ENCODE measurements around the gene HHAT. TPM values are rescaled to one million over a fixed set of nuclear protein-coding genes. Genes with fewer than 3 reads are reported as not detected.

The HHAT gene
- total and polyA plus RNA-seq, 4 experiments from 2014 or later, result 4.3 to 6.8 (median 5.8) TPM

DNA sequence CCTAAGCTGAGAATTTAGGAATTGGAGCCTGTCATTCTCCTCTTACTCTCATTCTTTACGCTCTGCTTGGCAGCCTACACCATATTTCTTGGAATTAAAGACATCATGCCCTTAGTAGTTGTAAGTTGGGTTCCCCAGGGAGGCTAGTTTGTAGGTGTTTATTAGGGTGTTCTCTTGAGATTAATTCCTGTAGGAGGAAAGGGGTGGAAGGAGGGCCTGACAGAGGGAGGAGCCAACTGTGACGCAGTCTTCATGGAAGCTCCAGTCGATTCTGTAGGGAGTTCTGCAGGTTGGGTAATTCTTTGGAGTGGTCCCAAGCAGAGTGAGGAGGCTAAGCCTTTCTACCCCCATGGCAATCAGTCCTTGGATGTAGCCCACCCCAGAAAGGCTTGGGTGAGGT is 111.4 kb downstream of the HHAT start:
- Histone ChIP-seq H3K27ac (ENCODE audit: low read depth, low read length) (no peak overlapping the region), H3K4me3 (ENCODE audit: low read length in 2 of 2) (no peak overlapping the region), H3K27me3 (ENCODE audit: insufficient read depth, low read length) (no peaks in the 10 kb centered on the region), H3K4me1 (ENCODE audit: insufficient read depth, low read length) (no peaks in the 10 kb centered on the region), H3K9me3 (ENCODE audit: control insufficient read depth in 1 of 2, low read length in 2 of 2) (no peaks in the 10 kb centered on the region), H3K36me3 (ENCODE audit: insufficient read depth, low read length) (no peaks in the 10 kb centered on the region)
- Mint-ChIP-seq H3K27ac (no peak overlapping the region), H3K9me3 (no peaks in the 10 kb centered on the region), H3K4me3 (no peak overlapping the region), H3K4me1 (no peaks in the 10 kb centered on the region), H3K27me3 (no peaks in the 10 kb centered on the region), H3K36me3 (peaks cover 0 to 16% of the 10 kb centered on the region in 2 donors)
- ChIA-PET POLR2A (ENCODE audit: partially characterized antibody) (no interaction called here), CTCF (ENCODE audit: partially characterized antibody) (no interaction called here)
- intact Hi-C loops (cut with micrococcal nuclease), result loop anchor here (10.0 kb wide), 1 partner anchor 885 kb away; the partner anchor contains the start of gene TRAF5
- DNase-seq, result no peak

DNA sequence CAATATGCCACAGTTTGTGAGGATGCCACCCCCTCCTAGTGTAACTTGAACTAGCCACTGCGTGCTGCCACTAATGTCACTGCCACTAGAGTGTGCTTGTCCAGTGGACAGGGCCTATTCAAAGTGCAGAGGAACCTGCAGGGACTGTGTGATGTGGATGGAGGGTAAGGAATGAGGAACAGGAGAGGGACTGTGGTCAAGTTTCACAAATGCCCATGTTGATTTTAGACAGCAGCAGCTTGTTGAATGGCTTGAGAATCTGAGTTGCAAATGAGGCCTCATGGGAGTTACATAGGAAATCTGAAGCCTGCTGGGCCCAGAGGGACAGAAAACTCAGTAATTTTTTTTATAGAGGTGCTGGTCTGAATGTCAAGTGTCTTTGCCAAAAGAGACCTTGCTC is 112.3 kb downstream of the HHAT start:
- no peaks in the 10 kb centered on the region for H3K9me3 Mint-ChIP-seq
- no peak overlapping the region for H3K4me3 Mint-ChIP-seq
- H3K27me3 Mint-ChIP-seq, result no peaks in the 10 kb centered on the region
- intact Hi-C loops (cut with micrococcal nuclease), result loop anchor here (10.0 kb wide), 1 partner anchor 884 kb away; the partner anchor contains the start of gene TRAF5
- DNase-seq, result no peak
- H3K4me1 Mint-ChIP-seq, result peaks cover 0 to 7% (median 3%) of the 10 kb centered on the region in 4 donors
- Histone ChIP-seq H3K27me3 (ENCODE audit: insufficient read depth, low read length) (no peaks in the 10 kb centered on the region), H3K27ac (ENCODE audit: low read depth, low read length) (no peak overlapping the region), H3K4me3 (ENCODE audit: low read length in 2 of 2) (no peak overlapping the region), H3K4me1 (ENCODE audit: insufficient read depth, low read length) (peaks cover 5% of the 10 kb centered on the region), H3K9me3 (ENCODE audit: control insufficient read depth in 1 of 2, low read length in 2 of 2) (no peaks in the 10 kb centered on the region), H3K36me3 (ENCODE audit: insufficient read depth, low read length) (no peaks in the 10 kb centered on the region)
- H3K27ac Mint-ChIP-seq, result no peak overlapping the region
- ChIA-PET CTCF (ENCODE audit: partially characterized antibody) (no interaction called here), POLR2A (ENCODE audit: partially characterized antibody) (no interaction called here)
- H3K36me3 Mint-ChIP-seq, result peaks cover 0 to 16% of the 10 kb centered on the region in 2 donors

DNA sequence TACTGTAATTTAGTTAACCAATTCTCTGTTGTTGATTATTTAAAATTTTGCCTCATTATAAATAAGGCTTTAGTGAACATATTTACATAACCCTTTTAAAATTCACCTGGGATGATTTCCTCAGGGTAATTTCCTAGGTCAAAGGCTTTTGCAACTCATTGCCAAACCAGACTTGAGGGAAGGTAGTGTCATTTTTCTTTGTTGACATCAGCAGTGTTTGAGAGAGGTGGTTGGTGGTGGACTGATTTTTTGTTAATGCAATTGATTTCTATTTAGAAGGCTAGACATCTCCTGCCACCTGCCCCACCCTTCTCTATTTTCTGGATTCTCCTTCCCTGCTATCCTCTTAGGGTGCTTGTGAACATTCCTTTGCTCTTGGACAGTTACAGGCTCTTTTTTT is 116.8 kb downstream of the HHAT start:
- no peak overlapping the region for H3K4me3 ChIP-seq (ENCODE audit: low read length in 2 of 2)
- CTCF ChIA-PET (ENCODE audit: partially characterized antibody), result no interaction called here
- intact Hi-C loops (cut with micrococcal nuclease), result loop anchor here (5.0 to 10.0 kb wide), 2 partner anchors 113 to 879 kb away; partner anchors contain the start of gene TRAF5
- H3K27ac ChIP-seq (ENCODE audit: low read depth, low read length), result no peak overlapping the region
- H3K27ac Mint-ChIP-seq, result no peak overlapping the region
- peaks cover 14% of the 10 kb centered on the region for H3K4me1 ChIP-seq (ENCODE audit: insufficient read depth, low read length)
- peaks cover 7 to 19% (median 12%) of the 10 kb centered on the region in 4 donors for H3K4me1 Mint-ChIP-seq
- peaks cover 0 to 6% of the 10 kb centered on the region in 2 donors for H3K36me3 Mint-ChIP-seq
- no peaks in the 10 kb centered on the region for H3K9me3 ChIP-seq (ENCODE audit: control insufficient read depth in 1 of 2, low read length in 2 of 2)
- no peak for DNase-seq
- POLR2A ChIA-PET (ENCODE audit: partially characterized antibody), result no interaction called here
- no peaks in the 10 kb centered on the region for H3K36me3 ChIP-seq (ENCODE audit: insufficient read depth, low read length)
- no peaks in the 10 kb centered on the region for H3K9me3 Mint-ChIP-seq
- no peak overlapping the region for H3K4me3 Mint-ChIP-seq
- no peaks in the 10 kb centered on the region for H3K27me3 Mint-ChIP-seq
- no peaks in the 10 kb centered on the region for H3K27me3 ChIP-seq (ENCODE audit: insufficient read depth, low read length)

DNA sequence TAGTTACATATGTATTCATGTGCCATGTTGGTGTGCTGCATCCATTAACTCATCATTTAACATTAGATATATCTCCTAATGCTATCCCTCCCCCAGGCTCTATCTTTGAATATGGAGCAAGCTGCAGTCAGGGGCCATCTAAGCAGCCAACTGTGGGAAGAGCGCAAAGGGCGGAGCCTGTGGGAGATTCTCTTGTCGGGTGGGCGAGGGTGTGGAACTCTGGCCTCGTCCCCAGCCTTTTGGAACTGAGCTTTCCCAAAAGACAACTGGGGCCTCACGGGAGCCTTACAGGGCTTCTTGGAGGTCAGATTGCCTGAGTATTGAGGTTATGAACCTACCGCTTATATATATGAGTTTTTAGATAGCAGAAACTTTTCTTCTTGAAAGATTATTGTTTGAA is 117.2 kb downstream of the HHAT start:
- ChIA-PET CTCF (ENCODE audit: partially characterized antibody) (interaction anchor here (1.0 to 3.4 kb wide), 3 partner anchors 41 to 689 kb away, joined by 3 to 18 read pairs (median 3); partner anchors contain the start of gene KCNH1), POLR2A (ENCODE audit: partially characterized antibody) (interaction anchor here (1.3 kb wide), 1 partner anchor 815 kb away, joined by 3 read pairs; no protein-coding TSS in a partner anchor)
- Histone ChIP-seq H3K4me1 (ENCODE audit: insufficient read depth, low read length) (peaks cover 14% of the 10 kb centered on the region), H3K4me3 (ENCODE audit: low read length in 2 of 2) (no peak overlapping the region), H3K9me3 (ENCODE audit: control insufficient read depth in 1 of 2, low read length in 2 of 2) (no peaks in the 10 kb centered on the region), H3K36me3 (ENCODE audit: insufficient read depth, low read length) (no peaks in the 10 kb centered on the region), H3K27me3 (ENCODE audit: insufficient read depth, low read length) (no peaks in the 10 kb centered on the region), H3K27ac (ENCODE audit: low read depth, low read length) (no peak overlapping the region)
- Mint-ChIP-seq H3K9me3 (no peaks in the 10 kb centered on the region), H3K27ac (peak overlapping the region in 3 of 7 donors; percentile 53 to 75 (median 57)), H3K4me3 (peak overlapping the region in 3 of 8 donors; percentile 53 to 78 (median 70)), H3K36me3 (peaks cover 0 to 6% of the 10 kb centered on the region in 2 donors), H3K4me1 (peaks cover 7 to 19% (median 12%) of the 10 kb centered on the region in 4 donors), H3K27me3 (no peaks in the 10 kb centered on the region)
- intact Hi-C loops (cut with micrococcal nuclease), result loop anchor here (1.0 to 10.0 kb wide), 4 partner anchors 39 to 879 kb away; partner anchors contain the start of genes RCOR3 and TRAF5
- DNase-seq, result no peak

DNA sequence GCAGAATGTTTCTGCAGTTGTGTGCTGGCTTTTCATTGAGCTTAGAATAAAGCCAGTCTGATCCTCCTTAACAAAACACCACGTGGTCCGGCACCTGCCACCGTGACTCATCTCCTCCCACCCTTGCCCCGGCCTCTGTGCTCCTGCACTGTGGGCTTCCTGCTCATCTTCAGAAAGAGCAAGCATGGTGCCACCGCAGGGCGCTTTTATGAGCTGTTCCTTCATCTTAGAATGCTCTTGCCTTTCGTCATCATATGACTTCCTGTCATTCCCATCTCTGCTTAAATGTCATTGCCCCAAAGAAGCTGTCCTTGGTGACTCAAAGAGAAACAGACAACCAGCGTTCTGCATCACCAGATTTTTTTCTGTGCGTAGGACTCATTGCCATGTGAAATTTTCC is 117.8 kb downstream of the HHAT start:
- peak; percentile 40 to 92 (median 54) for DNase-seq
- Mint-ChIP-seq H3K27me3 (no peaks in the 10 kb centered on the region), H3K4me3 (peak overlapping the region in 6 of 8 donors; percentile 33 to 78 (median 58)), H3K27ac (peak overlapping the region in 6 of 7 donors; percentile 43 to 75 (median 58)), H3K9me3 (no peaks in the 10 kb centered on the region), H3K36me3 (peaks cover 0 to 6% of the 10 kb centered on the region in 2 donors), H3K4me1 (peaks cover 7 to 19% (median 12%) of the 10 kb centered on the region in 4 donors)
- CTCF ChIA-PET (ENCODE audit: partially characterized antibody), result interaction anchor here (1.0 to 3.4 kb wide), 6 partner anchors 13 to 688 kb away, joined by 3 to 18 read pairs (median 4); partner anchors contain the start of gene KCNH1
- Histone ChIP-seq H3K27ac (ENCODE audit: low read depth, low read length) (no peak overlapping the region), H3K4me1 (ENCODE audit: insufficient read depth, low read length) (peaks cover 14% of the 10 kb centered on the region), H3K4me3 (ENCODE audit: low read length in 2 of 2) (no peak overlapping the region), H3K9me3 (ENCODE audit: control insufficient read depth in 1 of 2, low read length in 2 of 2) (no peaks in the 10 kb centered on the region), H3K27me3 (ENCODE audit: insufficient read depth, low read length) (no peaks in the 10 kb centered on the region), H3K36me3 (ENCODE audit: insufficient read depth, low read length) (no peaks in the 10 kb centered on the region)
- POLR2A ChIA-PET (ENCODE audit: partially characterized antibody), result interaction anchor here (1.3 kb wide), 1 partner anchor 814 kb away, joined by 3 read pairs; no protein-coding TSS in a partner anchor
- intact Hi-C loops (cut with micrococcal nuclease), result loop anchor here (1.0 to 10.0 kb wide), 4 partner anchors 39 to 878 kb away; partner anchors contain the start of genes RCOR3 and TRAF5

DNA sequence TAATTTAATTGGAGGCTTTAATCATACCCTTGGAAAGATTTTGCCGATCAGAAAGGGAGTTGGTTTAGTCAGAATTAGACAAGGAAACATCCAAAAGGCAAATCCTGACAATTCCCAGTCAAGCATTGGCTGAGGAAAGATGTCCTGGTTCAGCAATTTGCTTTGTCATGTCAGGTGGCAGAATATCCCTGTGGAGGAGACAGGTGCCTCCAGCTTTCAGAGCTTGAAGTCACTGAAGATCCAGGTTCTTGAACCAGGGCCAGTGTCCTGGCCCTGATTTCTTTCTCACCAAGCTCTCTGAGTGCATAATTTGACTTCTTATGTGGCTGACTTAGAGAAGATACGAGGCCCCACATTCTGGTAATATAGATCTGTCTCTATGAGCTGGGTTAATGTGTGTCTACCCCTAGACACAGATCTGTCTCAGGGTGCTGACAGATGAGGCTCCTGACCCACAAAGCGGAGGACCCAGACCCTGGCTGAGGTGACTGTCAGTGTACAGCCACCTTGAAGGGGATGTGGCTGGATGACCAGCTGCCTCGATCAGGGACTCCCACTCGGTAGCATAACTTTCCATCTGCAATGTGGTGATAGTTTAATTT is 118.9 kb downstream of the HHAT start:
- peak overlapping the region in 2 of 7 donors; percentile 29 to 53 for H3K27ac Mint-ChIP-seq
- CTCF ChIA-PET (ENCODE audit: partially characterized antibody), result interaction anchor here (0.9 to 3.4 kb wide), 6 partner anchors 11 to 1065 kb away, joined by 3 to 18 read pairs (median 4); partner anchors contain the start of gene KCNH1

DNA sequence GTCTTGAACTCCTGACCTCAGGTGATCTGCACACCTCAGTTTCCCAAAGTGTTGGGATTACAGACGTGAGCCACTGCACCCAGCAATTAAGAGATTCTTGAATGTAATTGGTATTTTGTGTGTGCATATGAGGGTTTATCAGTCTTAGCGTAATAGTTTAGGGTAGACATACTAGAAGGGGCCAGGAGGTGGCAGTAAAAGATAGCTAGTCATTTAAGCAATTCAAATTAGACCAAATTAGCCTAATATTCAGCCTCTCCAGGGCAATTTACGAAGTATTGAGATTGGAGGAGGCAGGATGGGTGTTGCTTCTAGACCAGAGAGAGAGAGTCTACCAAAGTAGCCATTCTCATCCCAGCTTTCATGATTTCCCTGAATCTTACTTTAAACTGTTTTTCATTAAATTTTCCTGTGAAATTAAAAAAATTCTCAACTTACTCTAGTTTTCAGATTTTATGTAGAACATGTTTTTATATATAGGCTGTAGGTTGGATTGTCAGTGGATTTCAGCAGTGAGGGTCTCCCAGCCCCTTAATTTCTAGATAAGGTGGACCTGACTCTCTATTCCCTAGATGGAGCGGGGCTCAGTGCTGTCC is 119.7 kb downstream of the HHAT start:
- H3K27ac ChIP-seq (ENCODE audit: low read depth, low read length), result no peak overlapping the region
- no peak overlapping the region for H3K4me3 Mint-ChIP-seq
- ChIA-PET CTCF (ENCODE audit: partially characterized antibody) (interaction anchor here (0.9 to 3.4 kb wide), 3 partner anchors 65 to 1064 kb away, joined by 3 to 18 read pairs (median 3); partner anchors contain the start of gene KCNH1), POLR2A (ENCODE audit: partially characterized antibody) (no interaction called here)
- intact Hi-C loops (cut with micrococcal nuclease), result loop anchor here (1.0 to 10.0 kb wide), 4 partner anchors 116 to 876 kb away; partner anchors contain the start of genes KCNH1 and TRAF5
- no peaks in the 10 kb centered on the region for H3K9me3 ChIP-seq (ENCODE audit: control insufficient read depth in 1 of 2, low read length in 2 of 2)
- H3K4me3 ChIP-seq (ENCODE audit: low read length in 2 of 2), result no peak overlapping the region
- H3K36me3 ChIP-seq (ENCODE audit: insufficient read depth, low read length), result no peaks in the 10 kb centered on the region
- DNase-seq, result peak in 4 of 5 donors; percentile 10 to 18 (median 12)
- H3K4me1 ChIP-seq (ENCODE audit: insufficient read depth, low read length), result peaks cover 14% of the 10 kb centered on the region
- no peaks in the 10 kb centered on the region for H3K27me3 ChIP-seq (ENCODE audit: insufficient read depth, low read length)
- H3K36me3 Mint-ChIP-seq, result peaks cover 0 to 7% of the 10 kb centered on the region in 2 donors
- H3K27me3 Mint-ChIP-seq, result peaks cover 0 to under 1% of the 10 kb centered on the region in 2 donors
- no peaks in the 10 kb centered on the region for H3K9me3 Mint-ChIP-seq
- peaks cover 7 to 19% (median 12%) of the 10 kb centered on the region in 4 donors for H3K4me1 Mint-ChIP-seq
- no peak overlapping the region for H3K27ac Mint-ChIP-seq

More for the DNA sequence above, 118.9 kb downstream of the HHAT start:
- H3K27me3 ChIP-seq (ENCODE audit: insufficient read depth, low read length), result no peaks in the 10 kb centered on the region
- peaks cover 14% of the 10 kb centered on the region for H3K4me1 ChIP-seq (ENCODE audit: insufficient read depth, low read length)
- no peaks in the 10 kb centered on the region for H3K27me3 Mint-ChIP-seq
- POLR2A ChIA-PET (ENCODE audit: partially characterized antibody), result no interaction called here
- intact Hi-C loops (cut with micrococcal nuclease), result loop anchor here (1.0 to 10.0 kb wide), 4 partner anchors 115 to 877 kb away; partner anchors contain the start of genes KCNH1 and TRAF5
- no peaks in the 10 kb centered on the region for H3K9me3 ChIP-seq (ENCODE audit: control insufficient read depth in 1 of 2, low read length in 2 of 2)
- H3K4me1 Mint-ChIP-seq, result peaks cover 7 to 19% (median 12%) of the 10 kb centered on the region in 4 donors
- no peaks in the 10 kb centered on the region for H3K36me3 ChIP-seq (ENCODE audit: insufficient read depth, low read length)
- H3K4me3 ChIP-seq (ENCODE audit: low read length in 2 of 2), result no peak overlapping the region
- H3K27ac ChIP-seq (ENCODE audit: low read depth, low read length), result no peak overlapping the region
- H3K36me3 Mint-ChIP-seq, result peaks cover 0 to 6% of the 10 kb centered on the region in 2 donors
- H3K9me3 Mint-ChIP-seq, result no peaks in the 10 kb centered on the region
- H3K4me3 Mint-ChIP-seq, result no peak overlapping the region
- DNase-seq, result no peak

Measured in CD4-positive, alpha-beta memory T cell (primary cell).